Gastrocnemius medialis (tissue), 4 donors: ENCODE measurements around the gene KCNB1. TPM values are rescaled to one million over a fixed set of nuclear protein-coding genes. Genes with fewer than 3 reads are reported as not detected.

Experiments used
- ATAC-seq, 2 donors: fragments of 150-250 bp; one replicate each; pipeline ENCODE4 v1.9.1; 2016
- DNase-seq, 2 donors: peaks; one replicate each; pipeline ENCODE4 v3.0.0-alpha.2; 2019
- H3K27ac ChIP-seq, 4 donors: fragments of 200-600 bp; sonication (generic); 1 replicate in 1 of 4; 2 replicates in 3 of 4; pipeline ENCODE4 v1.5.1; 2016 to 2018; ENCODE audit warnings: mild to moderate bottlenecking in 2 of 4, moderate library complexity in 1 of 4
- H3K27me3 ChIP-seq, 3 donors: fragments of 200-600 bp; sonication (generic) in 2 of 3; 1 replicate in 1 of 3; 2 replicates in 2 of 3; pipeline versions ENCODE4 v1.5.1 to v1.6.0; 2016 to 2019; ENCODE audit warnings: mild to moderate bottlenecking in 1 of 3, moderate library complexity in 1 of 3
- H3K36me3 ChIP-seq, 2 donors: fragments of 200-600 bp; sonication (generic) in 1 of 2; one replicate each; pipeline ENCODE4 v1.5.1; 2017 to 2018
- H3K4me1 ChIP-seq, 2 donors: fragments of 200-600 bp; sonication (generic) in 1 of 2; one replicate each; pipeline ENCODE4 v1.5.1; 2016 to 2017; ENCODE audit warnings: mild to moderate bottlenecking in 2 of 2
- H3K4me3 ChIP-seq, 4 donors: fragments of 200-600 bp; sonication (generic) in 3 of 4; 1 replicate in 1 of 4; 2 replicates in 3 of 4; pipeline ENCODE4 v1.5.1; 2016 to 2019; ENCODE audit warnings: mild to moderate bottlenecking in 2 of 4
- H3K9me3 ChIP-seq, 3 donors: fragments of 200-600 bp; sonication (generic) in 2 of 3; 1 replicate in 1 of 3; 2 replicates in 2 of 3; pipeline ENCODE4 v1.5.1; 2016 to 2019
- CTCF ChIP-seq, 5 experiments: fragments of 450-650 bp in 3 of 5; fragments of 200-600 bp in 2 of 5; sonication (generic) in 2 of 5; IDR thresholded peaks in 4 of 5; conservative IDR thresholded peaks in 1 of 5; 1 replicate in 4 of 5; 2 replicates in 1 of 5; pipeline ENCODE4 v1.5.1; 2016 to 2019; ENCODE audit warnings: antibody characterized with exemption in 5 of 5, mild to moderate bottlenecking in 3 of 5, moderate library complexity in 3 of 5
- POLR2A ChIP-seq, 2 donors: fragments of 450-650 bp; IDR thresholded peaks; one replicate each; pipeline ENCODE4 v1.6.1; 2017; ENCODE audit warnings: antibody characterized with exemption in 2 of 2, mild to moderate bottlenecking in 2 of 2, moderate library complexity in 2 of 2
- in situ Hi-C, 4 donors: fragments of 200-750 bp; cut with MboI; loops; one replicate each; pipeline versions ENCODE4 v1.15.0 to v1.8.0; 2017; ENCODE audit warnings: low sequenced_read_pairs in 4 of 4
- intact Hi-C: fragments of 100-400 bp; cut with DNase I; formaldehyde crosslinking; loops from one replicate; pipeline ENCODE4 v1.15.1; 2023; ENCODE audit warnings: low total_unique reads
- total RNA-seq, 4 donors: library from RNA; depleted of rRNA; stranded (reverse); fragments of >200 nt; gene quantifications; one replicate each; pipeline versions ENCODE4 v1.1.0 to v1.2.3, GENCODE V29; 2016

Gene KCNB1
- total RNA-seq, 4 donors from 2014 or later = 6.6 to 34.7 (median 9.4) TPM

GRCh38 chr20:49479785-49480184, 2.7 kb downstream of the KCNB1 start:
- Histone ChIP-seq H3K27me3 (no peaks in the 10 kb centered on the region), H3K9me3 (no peaks in the 10 kb centered on the region), H3K4me3 (no peak overlapping the region), H3K4me1 (peaks cover 5 to 41% of the 10 kb centered on the region in 2 donors), H3K36me3 (no peaks in the 10 kb centered on the region), H3K27ac (peak overlapping the region in 2 of 4 donors; percentile 51 to 72)
- no peak for TF ChIP-seq POLR2A (IDR thresholded peaks at IDR 0.05)
- TF ChIP-seq CTCF (IDR thresholded peaks at IDR 0.05 in 4 of 5, conservative IDR thresholded peaks at IDR 0.05 in 1 of 5) = no peak
- DNase-seq (no peak), ATAC-seq (peak in 1 of 2 donors; percentile 20)
- intact Hi-C loops = loop anchor here (5.0 kb wide), 1 partner anchor 57 kb away; no protein-coding TSS in a partner anchor
- in situ Hi-C loops = loop anchor here in 2 of 4 donors (5.0 to 10.0 kb wide), 2 partner anchors 142 to 145 kb away; no protein-coding TSS in a partner anchor

- H3K4me1 ChIP-seq = peaks cover 5 to 42% of the 10 kb centered on the region in 2 donors
- TF ChIP-seq POLR2A (IDR thresholded peaks at IDR 0.05) (no peak), CTCF (IDR thresholded peaks at IDR 0.05 in 4 of 5, conservative IDR thresholded peaks at IDR 0.05 in 1 of 5) (no peak)
- in situ Hi-C loops = no loop called here
- H3K9me3 ChIP-seq = no peaks in the 10 kb centered on the region
- H3K27ac ChIP-seq = peak overlapping the region in 1 of 4 donors; percentile 72
- no peak overlapping the region for H3K4me3 ChIP-seq
- no peaks in the 10 kb centered on the region for H3K27me3 ChIP-seq
- intact Hi-C loops = no loop called here
- ATAC-seq (no peak), DNase-seq (no peak)
- no peaks in the 10 kb centered on the region for H3K36me3 ChIP-seq
Observed at GRCh38 chr20:49478754-49479689, 3.4 kb downstream of the KCNB1 start.

- intact Hi-C loops = no loop called here
- ATAC-seq (no peak), DNase-seq (no peak)
- in situ Hi-C loops = no loop called here
- Histone ChIP-seq H3K27ac (no peak overlapping the region), H3K27me3 (no peaks in the 10 kb centered on the region), H3K36me3 (no peaks in the 10 kb centered on the region), H3K4me1 (peaks cover 5 to 41% of the 10 kb centered on the region in 2 donors), H3K4me3 (no peak overlapping the region), H3K9me3 (no peaks in the 10 kb centered on the region)
- TF ChIP-seq POLR2A (IDR thresholded peaks at IDR 0.05) = no peak
- TF ChIP-seq CTCF (IDR thresholded peaks at IDR 0.05 in 4 of 5, conservative IDR thresholded peaks at IDR 0.05 in 1 of 5) = no peak
Observed at GRCh38 chr20:49478266-49478665, 4.2 kb downstream of the KCNB1 start.

- in situ Hi-C loops = no loop called here
- no peaks in the 10 kb centered on the region for H3K9me3 ChIP-seq
- no peak overlapping the region for H3K4me3 ChIP-seq
- TF ChIP-seq CTCF (IDR thresholded peaks at IDR 0.05 in 4 of 5, conservative IDR thresholded peaks at IDR 0.05 in 1 of 5) (no peak), POLR2A (IDR thresholded peaks at IDR 0.05) (no peak)
- H3K27ac ChIP-seq = no peak overlapping the region
- peaks cover 0 to 30% of the 10 kb centered on the region in 2 donors for H3K4me1 ChIP-seq
- ATAC-seq (no peak), DNase-seq (no peak)
- intact Hi-C loops = no loop called here
- H3K27me3 ChIP-seq = no peaks in the 10 kb centered on the region
- H3K36me3 ChIP-seq = no peaks in the 10 kb centered on the region
Observed at GRCh38 chr20:49477200-49477599, 5.3 kb downstream of the KCNB1 start.
